Mucosa of rectum (tissue), 2 donors: ENCODE data around the gene CACNA1A.

Experiments
- H3K27ac ChIP-seq, 2 donors: one replicate each; pipeline ENCODE4 v1.7.0; 2013; ENCODE audit warnings: inconsistent platforms in 2 of 2, low read depth in 2 of 2, low read length in 2 of 2
- H3K27me3 ChIP-seq, 2 donors: one replicate each; pipeline ENCODE4 v1.7.0; 2013; ENCODE audit warnings: low read length in 2 of 2; ENCODE audit not compliant: control insufficient read depth in 2 of 2, insufficient read depth in 2 of 2
- H3K36me3 ChIP-seq, 2 donors: one replicate each; pipeline ENCODE4 v1.7.0; 2013; ENCODE audit warnings: low read length in 2 of 2; ENCODE audit not compliant: control insufficient read depth in 2 of 2, insufficient read depth in 2 of 2
- H3K4me1 ChIP-seq, 2 donors: one replicate each; pipeline ENCODE4 v1.7.0; 2013; ENCODE audit warnings: low read length in 2 of 2, mild to moderate bottlenecking in 1 of 2; ENCODE audit not compliant: control insufficient read depth in 2 of 2, insufficient read depth in 2 of 2
- H3K4me3 ChIP-seq, 2 donors: one replicate each; pipeline ENCODE4 v1.7.0; 2013; ENCODE audit warnings: low read length in 2 of 2
- H3K9ac ChIP-seq, 2 donors: one replicate each; pipeline ENCODE4 v1.7.0; 2013; ENCODE audit warnings: low read length in 2 of 2, low read depth in 1 of 2, mild to moderate bottlenecking in 1 of 2
- H3K9me3 ChIP-seq, 2 donors: one replicate each; pipeline ENCODE4 v1.7.0; 2013; ENCODE audit warnings: low read length in 2 of 2; ENCODE audit not compliant: control insufficient read depth in 2 of 2
- donor health status: healthy.
- donor health status: Normal muscosa, but diverticular disease.

Gene CACNA1A

GRCh38 chr19:13301627-13302334 lies 204.5 kb downstream of the CACNA1A start:
- no peaks in the 10 kb centered on the region for H3K4me1 ChIP-seq
- H3K9ac ChIP-seq: no peak overlapping the region
- H3K4me3 ChIP-seq: no peak overlapping the region
- H3K27me3 ChIP-seq: peaks cover 13 to 14% of the 10 kb centered on the region in 2 donors
- H3K9me3 ChIP-seq: no peaks in the 10 kb centered on the region
- H3K27ac ChIP-seq: no peak overlapping the region
- no peaks in the 10 kb centered on the region for H3K36me3 ChIP-seq

GRCh38 chr19:13300421-13301030 lies 205.8 kb downstream of the CACNA1A start:
- H3K27me3 ChIP-seq: peaks cover 13 to 14% of the 10 kb centered on the region in 2 donors
- no peak overlapping the region for H3K27ac ChIP-seq
- H3K4me1 ChIP-seq: no peaks in the 10 kb centered on the region
- no peaks in the 10 kb centered on the region for H3K36me3 ChIP-seq
- H3K9ac ChIP-seq: no peak overlapping the region
- no peak overlapping the region for H3K4me3 ChIP-seq
- H3K9me3 ChIP-seq: no peaks in the 10 kb centered on the region

- Histone ChIP-seq H3K4me1 (no peaks in the 10 kb centered on the region), H3K9me3 (no peaks in the 10 kb centered on the region), H3K27me3 (peaks cover 13 to 14% of the 10 kb centered on the region in 2 donors), H3K4me3 (no peak overlapping the region), H3K9ac (no peak overlapping the region), H3K36me3 (no peaks in the 10 kb centered on the region), H3K27ac (no peak overlapping the region)
These were observed 206.4 kb downstream of the CACNA1A start for GRCh38 chr19:13299838-13300237.

GRCh38 chr19:13298565-13299481 lies 207.5 kb downstream of the CACNA1A start:
- Histone ChIP-seq H3K27me3 (peaks cover 13 to 14% of the 10 kb centered on the region in 2 donors), H3K4me1 (no peaks in the 10 kb centered on the region), H3K27ac (no peak overlapping the region)

GRCh38 chr19:13297023-13297422 lies 209.3 kb downstream of the CACNA1A start:
- H3K27ac ChIP-seq: no peak overlapping the region
- H3K4me1 ChIP-seq: no peaks in the 10 kb centered on the region
- no peaks in the 10 kb centered on the region for H3K9me3 ChIP-seq
- H3K4me3 ChIP-seq: no peak overlapping the region
- no peaks in the 10 kb centered on the region for H3K36me3 ChIP-seq
- H3K27me3 ChIP-seq: peaks cover 12 to 13% of the 10 kb centered on the region in 2 donors
- H3K9ac ChIP-seq: no peak overlapping the region

More at GRCh38 chr19:13298565-13299481, 207.5 kb downstream of the CACNA1A start:
- H3K9me3 ChIP-seq: no peaks in the 10 kb centered on the region
- H3K9ac ChIP-seq: no peak overlapping the region
- H3K36me3 ChIP-seq: no peaks in the 10 kb centered on the region
- H3K4me3 ChIP-seq: no peak overlapping the region

GRCh38 chr19:13294812-13295567 lies 211.3 kb downstream of the CACNA1A start:
- Histone ChIP-seq H3K27ac (no peak overlapping the region), H3K4me3 (no peak overlapping the region), H3K4me1 (no peaks in the 10 kb centered on the region), H3K36me3 (no peaks in the 10 kb centered on the region), H3K9me3 (no peaks in the 10 kb centered on the region), H3K9ac (no peak overlapping the region), H3K27me3 (peaks cover 6 to 10% of the 10 kb centered on the region in 2 donors)

GRCh38 chr19:13291913-13292312 lies 214.4 kb downstream of the CACNA1A start:
- H3K27ac ChIP-seq: no peak overlapping the region
- H3K4me1 ChIP-seq: no peaks in the 10 kb centered on the region
- no peaks in the 10 kb centered on the region for H3K9me3 ChIP-seq
- no peaks in the 10 kb centered on the region for H3K36me3 ChIP-seq
- no peak overlapping the region for H3K4me3 ChIP-seq
- no peak overlapping the region for H3K9ac ChIP-seq
- H3K27me3 ChIP-seq: no peaks in the 10 kb centered on the region

GRCh38 chr19:13290741-13291140 lies 215.5 kb downstream of the CACNA1A start:
- Histone ChIP-seq H3K9me3 (no peaks in the 10 kb centered on the region), H3K36me3 (no peaks in the 10 kb centered on the region), H3K4me3 (no peak overlapping the region), H3K27me3 (no peaks in the 10 kb centered on the region), H3K27ac (no peak overlapping the region), H3K9ac (no peak overlapping the region), H3K4me1 (no peaks in the 10 kb centered on the region)

GRCh38 chr19:13289295-13289694 lies 217.0 kb downstream of the CACNA1A start:
- no peak overlapping the region for H3K27ac ChIP-seq
- no peak overlapping the region for H3K4me3 ChIP-seq
- no peak overlapping the region for H3K9ac ChIP-seq
- H3K4me1 ChIP-seq: no peaks in the 10 kb centered on the region
- H3K9me3 ChIP-seq: no peaks in the 10 kb centered on the region
- no peaks in the 10 kb centered on the region for H3K36me3 ChIP-seq
- H3K27me3 ChIP-seq: no peaks in the 10 kb centered on the region
